HG03378 (cell line): ENCODE data around the gene PDHA1.

Experiments
- ATAC-seq: cut with Tn5 transposase; IDR thresholded peaks from one replicate; pipeline ENCODE4 v1.9.1; 2021; ENCODE audit warnings: mild to moderate bottlenecking, moderate library complexity; ENCODE audit not compliant: unreplicated experiment

Gene PDHA1

DNA sequence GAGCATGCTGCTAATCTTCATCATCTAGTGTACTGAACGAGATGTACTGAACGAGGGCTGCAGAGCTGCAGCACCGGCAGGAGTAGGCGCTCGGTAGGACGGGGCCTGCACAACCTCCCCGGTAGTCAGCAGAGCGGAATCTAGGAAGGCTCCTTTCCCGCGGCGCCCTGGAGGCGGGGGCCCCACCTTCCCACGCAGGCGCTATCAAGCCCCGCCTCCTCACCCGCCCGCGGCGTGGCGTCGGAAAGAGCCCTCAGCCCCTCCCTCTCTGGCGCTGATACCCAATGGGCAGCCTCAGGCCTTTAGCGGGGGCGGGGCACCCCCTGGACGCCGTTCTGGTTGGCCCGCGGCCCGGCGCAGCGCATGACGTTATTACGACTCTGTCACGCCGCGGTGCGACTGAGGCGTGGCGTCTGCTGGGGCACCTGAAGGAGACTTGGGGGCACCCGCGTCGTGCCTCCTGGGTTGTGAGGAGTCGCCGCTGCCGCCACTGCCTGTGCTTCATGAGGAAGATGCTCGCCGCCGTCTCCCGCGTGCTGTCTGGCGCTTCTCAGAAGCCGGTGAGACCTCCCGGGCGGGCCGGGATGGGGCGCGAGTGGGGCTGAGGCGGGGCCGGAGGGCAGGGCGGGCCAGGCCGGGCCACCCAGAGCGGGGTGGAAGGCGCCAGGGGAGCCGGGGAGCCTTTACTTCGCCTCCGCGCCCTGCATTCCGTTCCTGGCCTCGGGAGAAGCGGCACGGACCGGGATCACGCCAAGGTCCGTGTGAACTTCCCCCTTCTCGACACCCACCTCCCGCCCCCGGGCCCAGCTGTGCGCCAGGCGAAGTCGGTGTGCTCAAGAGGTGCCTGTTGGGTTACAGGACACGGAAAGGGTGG lies at the start of gene PDHA1:
TSS of gene PDHA1 (plus strand) at position 393 of the 874 bp plus-strand sequence. CDS start at position 504, 111 bp downstream.
- peak; percentile 95 for ATAC-seq

DNA sequence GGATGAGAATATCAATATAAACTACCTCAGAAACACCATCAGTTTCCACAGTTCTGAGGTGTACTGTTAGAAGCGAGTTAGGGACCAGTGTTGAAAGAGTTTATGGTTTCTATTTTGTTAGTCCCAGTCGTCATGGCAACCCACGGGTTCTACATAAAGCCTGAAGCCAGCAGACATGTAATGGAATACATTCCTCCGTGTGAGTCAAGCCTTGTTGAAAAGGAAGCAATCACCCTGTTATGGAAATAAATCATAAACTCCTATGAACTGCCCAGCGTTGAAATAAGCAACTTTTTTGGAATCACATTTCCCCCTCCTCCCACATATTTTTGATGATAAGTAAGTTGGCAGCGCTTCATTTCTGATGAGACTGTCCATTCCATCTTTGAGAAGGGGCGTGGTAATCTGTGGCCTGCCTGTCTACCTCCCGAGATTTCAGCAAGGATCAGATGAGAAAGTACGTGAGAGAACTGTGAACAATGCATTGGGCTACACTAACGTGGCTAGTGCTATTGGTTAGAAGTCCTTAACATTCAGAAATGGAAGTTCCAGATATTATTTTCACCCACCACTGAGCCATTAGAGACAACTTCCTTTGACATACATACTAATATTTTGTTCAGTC lies 40.4 kb upstream of the PDHA1 start:
- no peak for ATAC-seq

DNA sequence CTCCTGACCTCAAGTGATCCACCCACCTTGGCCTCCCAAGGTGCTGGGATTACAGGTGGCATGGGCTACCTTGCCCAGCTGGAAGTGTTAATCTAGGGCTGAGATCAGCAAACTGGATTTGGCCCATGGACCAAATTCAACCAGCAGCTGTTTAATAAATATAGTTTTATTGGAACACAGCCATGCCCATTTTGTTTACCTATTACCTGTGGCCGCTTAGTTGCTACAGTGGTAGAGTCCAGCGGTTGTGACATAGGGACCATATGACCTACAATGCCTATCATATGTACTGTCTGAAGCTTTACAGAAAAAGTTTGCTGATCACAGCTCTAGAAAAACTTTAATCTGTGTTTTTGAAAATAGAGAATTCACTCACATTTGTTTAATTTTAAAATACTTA lies 17.2 kb upstream of the PDHA1 start:
- no peak for ATAC-seq

DNA sequence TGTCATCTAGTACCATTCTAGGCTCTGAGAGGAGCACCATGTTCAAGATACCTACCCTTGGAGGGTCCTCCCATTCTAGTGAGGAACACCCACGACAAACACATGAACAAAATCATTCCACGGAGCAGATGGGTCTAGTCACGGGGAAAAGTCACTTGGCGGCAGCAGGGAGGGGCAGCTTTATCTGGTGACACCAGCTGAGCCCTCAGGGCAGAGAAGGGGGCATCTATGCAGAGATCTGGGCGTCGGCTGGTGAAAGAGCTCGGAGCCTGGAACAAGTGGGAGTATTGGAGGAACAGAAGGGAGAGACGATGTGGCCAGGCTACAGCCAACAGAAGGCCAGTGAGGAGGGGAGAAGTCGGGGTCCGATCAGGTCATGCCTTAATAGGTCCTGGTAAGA lies 11.9 kb upstream of the PDHA1 start:
- no peak for ATAC-seq

DNA sequence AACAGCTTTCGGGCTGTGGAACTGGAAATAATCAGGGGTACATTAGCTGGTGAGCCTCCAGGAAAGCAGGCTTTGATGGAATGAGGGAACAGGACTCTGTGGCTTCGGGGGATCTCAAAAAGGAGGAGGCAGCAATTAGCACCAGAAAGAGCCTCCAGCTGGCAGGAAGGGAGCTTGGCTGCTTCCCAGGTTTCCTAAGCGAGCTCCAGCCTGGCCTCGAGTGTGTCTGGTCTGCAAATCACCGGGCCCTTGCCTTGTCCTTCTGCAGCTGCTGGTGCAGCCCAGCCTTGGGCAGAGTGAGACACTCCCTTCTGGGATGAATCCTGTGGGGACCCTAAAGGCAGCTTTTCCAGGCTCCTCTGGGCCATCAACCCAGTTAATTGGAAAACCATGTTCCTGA lies 10.7 kb upstream of the PDHA1 start:
- ATAC-seq: no peak

DNA sequence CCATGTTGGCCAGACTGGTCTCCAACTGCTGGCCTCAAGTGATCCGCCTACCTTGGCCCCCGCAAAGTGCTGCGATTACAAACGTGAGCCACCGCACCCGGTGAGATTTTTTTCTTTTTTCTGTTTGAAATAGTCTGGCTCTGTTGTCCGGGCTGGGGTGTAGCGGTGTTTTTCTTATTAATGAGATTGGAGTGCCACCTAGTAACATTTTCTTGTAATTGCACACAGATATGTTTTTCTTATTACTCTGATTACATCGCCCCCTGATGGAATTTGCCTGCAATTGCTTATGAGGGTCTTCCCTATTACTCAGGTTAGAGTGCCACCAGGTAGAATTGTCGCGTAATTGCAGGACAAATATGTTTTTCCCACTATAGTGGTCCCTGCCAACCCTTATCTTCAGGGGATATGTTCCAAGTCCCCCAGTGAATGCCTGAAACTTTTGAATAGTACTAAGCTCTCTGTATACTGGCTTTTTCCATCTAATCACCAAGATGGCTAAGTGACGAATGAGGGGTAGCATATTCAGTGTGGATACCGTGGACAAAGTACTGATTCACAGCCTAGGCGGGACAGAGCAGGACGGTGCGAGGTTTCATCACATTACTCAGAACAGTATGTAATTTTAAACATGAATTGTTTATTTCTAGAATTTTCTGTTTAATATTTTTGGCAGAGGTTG lies 8.6 kb upstream of the PDHA1 start:
- ATAC-seq: no peak

DNA sequence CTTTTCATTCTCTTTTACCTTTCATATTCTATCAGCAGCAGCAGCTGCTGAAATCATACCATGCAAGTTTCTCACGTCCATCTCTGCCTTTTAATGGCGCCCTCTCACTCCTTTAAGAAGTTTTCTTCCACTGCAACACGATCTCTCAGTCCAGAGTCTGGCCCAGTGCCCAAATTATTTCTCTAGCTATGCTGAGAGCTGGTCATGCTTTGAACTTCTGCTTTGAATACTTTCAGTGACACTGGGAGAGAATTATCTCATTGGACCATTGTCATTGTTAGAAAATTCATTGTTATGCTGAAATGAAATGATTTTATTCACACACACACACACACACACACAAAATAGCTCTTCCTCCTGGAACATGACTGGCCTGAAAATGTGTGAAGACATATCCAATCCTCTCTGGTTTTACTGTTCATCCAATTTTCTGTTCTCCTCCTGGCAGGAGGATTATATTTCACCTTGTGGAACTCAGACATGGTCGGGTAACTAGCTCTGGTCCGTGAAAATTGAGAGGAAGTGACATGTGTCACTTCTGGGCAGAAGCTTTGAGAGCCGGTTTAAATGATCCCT lies 1.3 kb upstream of the PDHA1 start:
- no peak for ATAC-seq

DNA sequence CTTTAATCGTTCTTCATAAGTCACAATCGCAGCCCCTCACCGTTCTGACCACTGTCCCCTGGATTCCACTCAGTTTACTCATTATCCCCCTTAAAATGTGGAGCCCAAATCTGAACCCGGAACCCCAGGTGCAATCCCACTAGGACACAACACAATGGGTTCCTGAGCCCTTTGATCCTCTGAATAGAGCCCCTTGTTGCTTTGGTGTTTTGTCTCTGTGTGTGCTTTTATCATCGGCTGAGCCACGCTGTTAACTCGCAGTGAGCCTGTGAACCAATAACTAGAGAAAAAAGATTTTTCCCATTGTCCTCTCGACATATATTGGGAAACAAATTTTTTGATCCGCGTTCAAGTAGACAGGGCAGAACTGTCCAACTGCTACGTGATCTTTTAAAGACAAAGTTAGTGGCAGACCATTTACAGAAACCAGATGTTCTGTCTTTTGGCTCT lies 617 bp upstream of the PDHA1 start:
- no peak for ATAC-seq

DNA sequence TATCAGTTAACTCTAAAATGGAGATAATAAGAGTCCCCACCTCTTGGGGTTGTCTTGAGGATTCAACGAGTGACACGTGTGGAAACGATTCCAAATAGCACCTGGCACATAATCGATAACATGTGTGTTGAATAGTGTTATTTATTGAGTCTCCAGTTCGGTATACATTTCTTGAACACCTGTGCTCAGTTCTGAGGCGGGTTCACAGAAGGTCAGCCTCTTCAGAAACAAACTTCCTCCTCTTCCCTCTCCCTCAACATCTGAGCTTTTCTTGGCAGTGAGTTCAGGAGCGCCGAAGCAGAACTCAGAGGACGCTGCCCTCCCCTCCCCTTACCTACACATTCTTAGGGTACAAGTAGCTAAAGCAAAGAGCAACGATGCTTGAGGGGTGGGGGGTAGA lies 934 bp downstream of the PDHA1 start:
- no peak for ATAC-seq

DNA sequence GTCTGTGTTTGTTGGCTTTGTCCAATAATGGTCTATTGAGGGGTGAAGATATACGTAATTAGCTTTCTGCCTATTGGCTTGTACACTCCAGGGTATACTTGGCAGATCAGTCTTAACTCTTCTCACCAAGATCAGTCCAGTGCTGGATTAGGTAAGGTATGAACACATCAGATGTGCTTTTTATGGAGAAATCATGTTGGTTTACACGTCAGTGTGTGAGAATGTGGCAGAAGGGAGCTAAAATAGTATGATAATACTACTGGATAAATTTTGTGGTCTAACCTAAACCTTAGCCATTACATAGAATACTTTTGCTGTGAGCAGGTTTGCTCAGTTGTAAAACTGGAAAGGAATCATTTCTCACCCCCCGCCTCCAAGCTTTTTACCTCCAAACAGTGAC lies 4.2 kb downstream of the PDHA1 start:
- ATAC-seq: no peak

DNA sequence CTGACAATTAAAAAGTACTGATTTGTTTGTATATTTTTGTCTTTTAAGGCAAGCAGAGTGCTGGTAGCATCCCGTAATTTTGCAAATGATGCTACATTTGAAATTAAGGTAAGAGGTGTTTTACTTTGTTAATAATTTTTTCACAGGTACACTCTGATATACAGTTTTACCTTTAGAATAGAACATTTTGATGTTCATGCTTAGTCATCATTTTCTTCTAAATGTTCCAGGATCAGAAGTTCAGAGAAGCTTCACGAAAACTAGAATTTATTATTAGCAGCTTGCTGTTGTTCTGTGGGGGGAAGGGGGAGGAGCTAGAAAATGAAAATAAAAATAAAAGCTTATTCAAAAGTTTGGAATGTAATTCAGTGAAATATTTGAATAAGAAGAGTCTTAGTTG lies 5.5 kb downstream of the PDHA1 start:
- no peak for ATAC-seq

DNA sequence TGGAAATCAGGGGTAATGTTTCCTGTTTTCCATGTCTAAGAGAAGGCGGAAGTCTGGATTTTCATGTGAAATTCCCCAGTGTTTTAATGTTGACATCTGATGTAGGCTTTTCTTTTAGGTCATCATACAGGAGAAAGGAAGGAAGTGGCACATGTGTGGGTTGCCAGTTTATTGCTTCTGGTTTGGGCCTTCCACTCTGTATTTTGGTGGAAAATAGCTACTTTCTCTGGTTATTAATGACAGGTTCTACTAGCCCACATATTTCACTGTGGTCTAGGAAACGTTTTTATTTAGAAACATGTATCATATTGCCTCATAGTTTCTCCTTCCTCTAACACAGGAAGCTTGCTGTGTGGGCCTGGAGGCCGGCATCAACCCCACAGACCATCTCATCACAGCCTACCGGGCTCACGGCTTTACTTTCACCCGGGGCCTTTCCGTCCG lies 7.2 kb downstream of the PDHA1 start:
- peak; percentile 89 for ATAC-seq

DNA sequence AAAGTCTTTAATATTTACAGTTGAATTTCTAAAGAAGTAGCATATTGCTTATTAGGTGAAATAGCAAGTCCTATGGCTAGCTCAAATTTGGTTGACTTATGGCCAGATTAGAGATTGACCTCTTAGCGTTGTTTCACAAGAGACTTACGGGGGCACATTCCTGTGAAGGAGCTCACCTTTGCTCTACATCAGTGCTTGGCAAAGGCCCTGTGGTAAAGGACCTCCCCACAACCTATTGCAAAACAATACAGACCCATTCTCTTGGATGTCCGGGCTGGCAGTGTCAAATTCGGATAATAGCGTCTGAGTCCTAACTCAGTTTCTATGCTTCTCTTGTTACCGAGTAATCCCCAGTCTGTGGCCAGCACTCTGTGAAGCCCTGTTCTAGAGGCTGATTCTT lies 10.9 kb downstream of the PDHA1 start:
- no peak for ATAC-seq

DNA sequence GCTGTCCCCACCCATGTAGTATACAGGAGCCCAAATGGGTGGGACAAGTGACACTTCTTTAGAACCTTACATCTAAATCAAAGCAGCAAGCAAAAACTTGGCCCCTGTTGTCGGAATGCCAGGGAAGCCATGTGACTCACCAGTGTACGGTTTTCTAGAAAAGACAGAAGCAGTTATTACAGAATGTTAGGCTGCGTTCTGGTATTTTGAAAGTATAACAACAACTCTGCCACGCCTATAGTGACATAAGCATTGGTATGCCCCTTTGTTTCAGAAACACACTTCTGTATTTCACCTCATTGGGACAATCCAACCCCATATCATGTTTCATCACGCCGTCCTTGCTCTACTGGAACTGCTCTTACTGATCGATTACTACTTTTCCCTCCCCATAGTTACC lies 14.8 kb downstream of the PDHA1 start:
- no peak for ATAC-seq

DNA sequence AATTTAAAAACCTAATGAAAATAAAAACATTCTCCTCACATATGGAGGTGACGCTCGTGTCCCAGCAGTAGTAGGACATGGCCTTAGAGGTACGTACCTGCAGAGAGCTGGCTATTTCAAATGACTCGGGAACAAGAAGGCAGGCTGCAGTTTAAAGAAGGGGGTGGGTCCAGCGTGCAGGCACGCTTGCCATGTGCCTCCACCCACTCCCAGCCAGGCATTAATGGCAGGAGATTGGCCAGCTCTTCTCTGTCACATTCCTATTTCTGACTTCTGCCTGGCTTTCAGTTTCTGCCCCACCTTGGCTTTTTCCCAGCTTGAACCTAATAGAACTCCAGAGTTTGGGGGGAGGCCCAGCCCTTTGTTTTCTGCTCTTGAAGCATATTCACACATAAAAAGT lies 17.2 kb downstream of the PDHA1 start:
- no peak for ATAC-seq

DNA sequence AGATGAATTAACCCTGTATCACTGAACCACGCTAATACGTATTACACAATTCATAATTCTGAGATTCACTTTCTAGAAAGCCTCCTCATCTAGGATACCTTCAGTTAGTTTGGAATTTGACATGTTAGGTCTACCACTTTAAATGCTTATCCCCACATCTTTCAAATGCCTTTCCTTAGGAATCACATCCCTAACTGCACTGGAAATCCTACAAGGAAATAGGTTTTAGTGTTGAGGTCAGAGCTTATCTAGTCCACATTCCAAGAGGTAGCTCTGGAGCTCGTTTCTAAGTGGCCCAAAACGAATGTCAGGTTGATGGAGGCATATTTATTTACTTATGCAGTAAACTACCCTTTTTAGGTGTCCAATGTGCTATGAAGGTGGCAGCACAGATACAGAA lies 18.0 kb downstream of the PDHA1 start:
- no peak for ATAC-seq

DNA sequence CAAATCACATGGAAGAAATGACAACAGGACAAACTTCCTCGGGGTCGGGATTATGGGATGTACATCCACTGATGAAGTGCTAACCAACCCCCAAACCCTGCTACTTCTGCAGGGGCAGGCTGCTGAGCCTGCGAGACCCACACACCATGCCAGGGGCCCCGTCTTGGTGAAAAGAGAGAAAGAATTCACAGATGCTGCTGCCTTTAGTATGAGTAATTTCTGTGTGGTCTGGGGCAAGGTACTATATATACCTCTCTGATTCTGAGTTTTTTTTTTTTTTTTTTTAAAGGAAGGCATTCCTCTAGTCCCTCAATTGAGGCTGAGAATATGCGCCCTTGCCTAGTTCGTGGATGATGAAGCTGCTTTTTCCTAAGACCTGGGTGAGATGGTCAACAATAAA lies 24.8 kb downstream of the PDHA1 start:
- ATAC-seq: no peak

DNA sequence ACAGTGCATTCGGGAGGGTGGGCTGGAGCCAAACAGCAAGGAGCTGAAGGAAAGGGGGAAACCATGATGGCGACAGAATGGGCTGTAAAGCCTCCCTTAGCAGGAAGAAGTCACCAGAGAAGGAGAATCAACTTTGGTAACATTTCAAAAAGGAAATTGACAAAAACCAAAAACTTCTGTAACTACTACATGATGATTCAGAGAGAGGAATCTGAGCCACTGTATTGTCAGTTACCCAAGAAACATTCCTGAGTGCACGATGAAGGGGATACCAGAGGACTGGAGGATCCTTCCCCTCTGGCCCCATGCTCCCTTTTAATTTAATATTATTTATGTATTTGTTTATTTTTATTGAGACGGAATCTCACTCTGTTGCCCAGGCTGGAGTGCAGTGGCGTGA lies 26.3 kb downstream of the PDHA1 start:
- ATAC-seq: no peak

DNA sequence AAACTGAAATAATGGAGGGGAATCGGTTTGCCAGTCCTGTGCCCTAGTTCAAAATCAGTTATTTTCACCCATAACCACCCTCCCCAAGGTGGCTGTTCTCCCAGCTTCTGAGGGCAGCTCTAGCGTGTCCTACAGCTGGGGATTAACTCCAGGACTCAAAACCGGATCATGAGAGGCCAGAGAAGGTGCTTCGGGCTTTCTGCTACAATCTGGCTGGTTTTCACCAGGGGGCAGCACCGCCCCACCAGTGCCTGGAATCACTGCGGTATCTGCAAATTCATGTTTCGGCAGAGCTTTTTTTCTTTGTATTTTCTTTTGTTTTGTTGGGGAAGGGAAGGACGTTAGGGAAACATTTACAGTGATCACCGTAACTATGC lies 28.4 kb downstream of the PDHA1 start:
- peak; percentile 62 for ATAC-seq

DNA sequence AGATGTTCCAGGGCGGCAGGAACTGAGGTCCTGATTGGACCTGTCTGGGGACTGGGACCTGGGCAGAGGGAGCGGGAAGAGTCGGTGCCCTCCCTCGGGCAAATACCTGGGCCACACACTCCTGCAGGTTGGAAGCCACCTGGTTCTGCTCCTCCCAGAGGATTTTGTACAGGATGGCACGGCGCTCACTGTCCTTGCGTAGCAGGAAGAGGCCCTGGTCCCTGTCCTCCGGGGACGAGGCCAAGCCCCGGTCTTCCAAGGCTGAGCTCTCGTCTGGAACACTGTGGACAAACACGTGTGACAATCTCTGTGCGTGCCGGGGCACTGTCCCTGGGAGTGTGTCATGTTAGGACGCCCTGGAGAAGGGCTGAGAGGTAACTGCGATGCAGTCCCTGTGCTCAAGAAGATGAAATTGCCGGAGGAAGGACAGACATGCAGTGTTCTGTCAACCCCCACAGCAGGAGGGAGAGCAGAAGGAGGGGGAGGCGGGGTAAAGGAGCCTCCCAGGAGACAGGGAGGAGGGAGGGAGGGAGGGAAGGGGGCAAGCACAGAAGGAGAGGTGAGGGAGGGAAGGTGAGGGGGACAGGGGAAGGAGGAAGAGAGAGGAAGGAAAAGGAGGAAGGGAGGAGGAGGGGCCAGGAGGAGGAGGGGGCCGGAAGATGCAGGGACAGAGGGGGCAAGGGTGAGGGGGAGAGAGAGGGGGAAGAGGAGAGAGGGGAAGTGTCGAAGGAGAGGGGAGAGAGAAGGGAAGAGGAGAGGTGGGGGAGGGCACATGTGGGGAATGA lies 29.0 kb downstream of the PDHA1 start:
- no peak for ATAC-seq
